HL-60 (cell line): ENCODE measurements around the gene ZDBF2.
"Not testable (repeated sequence)": the region's sequence is repeated elsewhere in the genome, so short reads cannot be mapped to it uniquely, and the experiment has no call there.

Experiments
- DNase-seq, 2 experiments: peaks; one replicate each; pipeline ENCODE4 v3.0.0-alpha.2; 2010 to 2020; ENCODE audit warnings: low read depth in 1 of 2, low spot score in 1 of 2
- H3K27ac ChIP-seq: fragments of 250-450 bp; sonication (Bioruptor Pico); replicated peaks from 2 replicates; pipeline ENCODE4 v1.5.1; 2020; ENCODE audit warnings: mild to moderate bottlenecking, moderate library complexity
- H3K27me3 ChIP-seq: fragments of 250-450 bp; sonication (Bioruptor Pico); 2 replicates; pipeline ENCODE4 v1.5.1; 2021; ENCODE audit warnings: mild to moderate bottlenecking, moderate library complexity; ENCODE audit not compliant: insufficient read depth, poor library complexity, severe bottlenecking
- H3K4me3 ChIP-seq: replicated peaks from 2 replicates; pipeline ENCODE4 v1.5.1; 2011; ENCODE audit warnings: mild to moderate bottlenecking, control low read depth, low read length; ENCODE audit not compliant: insufficient read depth
- GABPA ChIP-seq: IDR thresholded peaks from 2 replicates; pipeline ENCODE4 v1.6.1; 2012; ENCODE audit warnings: low read depth
- POLR2AphosphoS5 ChIP-seq: IDR thresholded peaks from 2 replicates; pipeline ENCODE4 v1.6.1; 2012; ENCODE audit warnings: low read depth
- SPI1 ChIP-seq: IDR thresholded peaks from 2 replicates; pipeline ENCODE4 v1.6.1; 2012; ENCODE audit warnings: low read depth, mild to moderate bottlenecking, borderline replicate concordance
- TF ChIP-seq, protein P1 (sequence below): IDR thresholded peaks from one replicate; pipeline ENCODE4 v1.5.1; 2011; ENCODE audit warnings: low read length, control low read depth, inconsistent platforms; ENCODE audit not compliant: insufficient read depth
- TF ChIP-seq, protein P2 (sequence below): IDR thresholded peaks from 2 replicates; pipeline ENCODE4 v1.6.1; 2012; ENCODE audit warnings: low read depth; ENCODE audit not compliant: insufficient replicate concordance

ZDBF2 gene

DNA sequence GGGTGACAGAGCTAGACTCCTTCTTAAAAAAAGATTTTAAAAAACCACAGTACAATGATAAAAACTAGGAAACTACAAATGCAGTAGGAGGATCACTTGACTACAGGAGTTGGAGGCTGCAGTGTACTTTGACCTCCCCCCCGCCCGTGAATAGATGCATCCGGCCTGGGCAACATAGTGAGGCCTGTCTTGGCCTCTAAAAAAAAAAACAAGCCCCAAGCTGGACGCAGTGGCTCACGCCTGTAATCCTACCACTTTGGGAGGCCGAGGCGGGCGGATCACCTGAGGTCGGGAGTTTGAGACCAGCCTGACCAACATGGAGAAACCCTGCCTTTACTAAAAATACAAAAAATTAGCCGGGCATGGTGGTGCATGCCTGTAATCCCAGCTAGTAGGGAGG is 25.1 kb downstream of the ZDBF2 start:
- DNase-seq, H3K4me3 ChIP-seq, H3K27ac ChIP-seq, H3K27me3 ChIP-seq: not testable (repeated sequence)

DNA sequence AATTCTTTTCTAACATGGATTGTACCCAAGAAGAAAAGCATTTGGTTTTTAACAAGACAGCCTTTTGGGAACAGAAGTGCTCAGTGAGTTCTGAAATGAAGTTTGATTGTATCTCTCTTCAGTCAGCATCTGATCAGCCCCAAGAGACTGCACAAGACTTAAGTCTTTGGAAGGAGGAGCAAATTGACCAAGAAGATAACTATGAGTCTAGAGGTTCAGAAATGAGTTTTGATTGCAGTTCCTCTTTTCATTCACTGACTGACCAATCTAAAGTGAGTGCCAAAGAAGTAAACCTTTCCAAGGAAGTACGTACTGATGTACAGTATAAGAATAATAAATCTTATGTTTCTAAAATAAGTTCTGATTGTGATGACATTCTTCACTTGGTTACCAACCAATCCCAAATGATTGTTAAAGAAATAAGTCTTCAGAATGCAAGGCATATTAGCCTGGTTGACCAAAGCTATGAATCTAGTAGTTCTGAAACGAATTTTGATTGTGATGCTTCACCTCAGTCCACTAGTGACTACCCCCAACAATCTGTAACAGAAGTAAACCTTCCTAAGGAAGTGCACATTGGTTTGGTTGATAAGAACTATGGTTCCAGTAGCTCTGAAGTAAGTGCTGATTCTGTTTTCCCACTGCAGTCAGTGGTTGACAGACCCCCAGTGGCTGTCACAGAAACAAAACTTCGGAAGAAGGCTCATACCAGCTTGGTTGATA is 31.2 kb downstream of the ZDBF2 start:
- Histone ChIP-seq H3K27me3 (peaks cover 4% of the 10 kb centered on the region), H3K27ac (no peak overlapping the region), H3K4me3 (no peak overlapping the region)
- TF ChIP-seq SPI1: peak; percentile 61
- TF ChIP-seq POLR2AphosphoS5: no peak
- no peak for DNase-seq

DNA sequence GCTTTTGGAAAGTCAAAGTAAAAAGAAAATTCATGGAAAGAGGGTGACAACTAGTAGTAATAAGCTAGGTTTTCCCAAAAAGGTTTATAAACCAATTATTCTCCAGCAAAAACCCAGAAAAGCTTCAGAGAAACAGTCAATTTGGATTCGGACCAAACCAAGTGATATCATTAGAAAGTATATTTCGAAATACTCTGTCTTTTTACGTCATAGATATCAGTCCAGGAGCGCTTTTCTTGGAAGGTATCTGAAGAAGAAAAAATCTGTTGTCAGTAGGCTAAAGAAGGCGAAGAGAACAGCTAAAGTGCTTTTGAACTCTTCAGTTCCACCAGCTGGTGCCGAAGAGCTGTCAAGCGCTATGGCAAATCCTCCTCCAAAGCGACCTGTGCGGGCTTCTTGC is 36.6 kb downstream of the ZDBF2 start:
- H3K27me3 ChIP-seq: peaks cover 2% of the 10 kb centered on the region
- no peak overlapping the region for H3K27ac ChIP-seq
- no peak for DNase-seq

DNA sequence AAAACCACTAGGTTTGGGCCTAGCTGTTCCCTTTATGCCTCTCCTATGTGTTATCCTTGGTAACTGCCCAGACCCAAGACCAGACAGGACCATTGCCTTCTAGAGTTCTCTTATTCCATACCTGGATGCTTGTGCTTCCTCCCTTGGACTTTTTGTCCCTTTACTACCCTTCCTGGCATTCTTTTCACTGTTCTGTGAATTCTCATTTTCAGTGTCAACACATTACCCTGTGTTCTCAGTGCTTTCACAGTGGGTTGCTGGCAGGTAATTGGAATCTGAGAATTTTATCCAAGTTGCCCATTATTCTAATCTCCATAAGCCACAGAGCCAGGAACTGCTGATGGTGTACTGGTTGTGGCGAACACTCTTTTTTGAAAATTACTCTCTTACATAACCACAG is 41.7 kb downstream of the ZDBF2 start:
- Histone ChIP-seq H3K4me3 (no peak overlapping the region), H3K27me3 (no peaks in the 10 kb centered on the region), H3K27ac (no peak overlapping the region)
- TF ChIP-seq, protein P1, sequence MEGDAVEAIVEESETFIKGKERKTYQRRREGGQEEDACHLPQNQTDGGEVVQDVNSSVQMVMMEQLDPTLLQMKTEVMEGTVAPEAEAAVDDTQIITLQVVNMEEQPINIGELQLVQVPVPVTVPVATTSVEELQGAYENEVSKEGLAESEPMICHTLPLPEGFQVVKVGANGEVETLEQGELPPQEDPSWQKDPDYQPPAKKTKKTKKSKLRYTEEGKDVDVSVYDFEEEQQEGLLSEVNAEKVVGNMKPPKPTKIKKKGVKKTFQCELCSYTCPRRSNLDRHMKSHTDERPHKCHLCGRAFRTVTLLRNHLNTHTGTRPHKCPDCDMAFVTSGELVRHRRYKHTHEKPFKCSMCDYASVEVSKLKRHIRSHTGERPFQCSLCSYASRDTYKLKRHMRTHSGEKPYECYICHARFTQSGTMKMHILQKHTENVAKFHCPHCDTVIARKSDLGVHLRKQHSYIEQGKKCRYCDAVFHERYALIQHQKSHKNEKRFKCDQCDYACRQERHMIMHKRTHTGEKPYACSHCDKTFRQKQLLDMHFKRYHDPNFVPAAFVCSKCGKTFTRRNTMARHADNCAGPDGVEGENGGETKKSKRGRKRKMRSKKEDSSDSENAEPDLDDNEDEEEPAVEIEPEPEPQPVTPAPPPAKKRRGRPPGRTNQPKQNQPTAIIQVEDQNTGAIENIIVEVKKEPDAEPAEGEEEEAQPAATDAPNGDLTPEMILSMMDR: no peak
- TF ChIP-seq SPI1: no peak
- TF ChIP-seq GABPA: no peak
- TF ChIP-seq, protein P2, sequence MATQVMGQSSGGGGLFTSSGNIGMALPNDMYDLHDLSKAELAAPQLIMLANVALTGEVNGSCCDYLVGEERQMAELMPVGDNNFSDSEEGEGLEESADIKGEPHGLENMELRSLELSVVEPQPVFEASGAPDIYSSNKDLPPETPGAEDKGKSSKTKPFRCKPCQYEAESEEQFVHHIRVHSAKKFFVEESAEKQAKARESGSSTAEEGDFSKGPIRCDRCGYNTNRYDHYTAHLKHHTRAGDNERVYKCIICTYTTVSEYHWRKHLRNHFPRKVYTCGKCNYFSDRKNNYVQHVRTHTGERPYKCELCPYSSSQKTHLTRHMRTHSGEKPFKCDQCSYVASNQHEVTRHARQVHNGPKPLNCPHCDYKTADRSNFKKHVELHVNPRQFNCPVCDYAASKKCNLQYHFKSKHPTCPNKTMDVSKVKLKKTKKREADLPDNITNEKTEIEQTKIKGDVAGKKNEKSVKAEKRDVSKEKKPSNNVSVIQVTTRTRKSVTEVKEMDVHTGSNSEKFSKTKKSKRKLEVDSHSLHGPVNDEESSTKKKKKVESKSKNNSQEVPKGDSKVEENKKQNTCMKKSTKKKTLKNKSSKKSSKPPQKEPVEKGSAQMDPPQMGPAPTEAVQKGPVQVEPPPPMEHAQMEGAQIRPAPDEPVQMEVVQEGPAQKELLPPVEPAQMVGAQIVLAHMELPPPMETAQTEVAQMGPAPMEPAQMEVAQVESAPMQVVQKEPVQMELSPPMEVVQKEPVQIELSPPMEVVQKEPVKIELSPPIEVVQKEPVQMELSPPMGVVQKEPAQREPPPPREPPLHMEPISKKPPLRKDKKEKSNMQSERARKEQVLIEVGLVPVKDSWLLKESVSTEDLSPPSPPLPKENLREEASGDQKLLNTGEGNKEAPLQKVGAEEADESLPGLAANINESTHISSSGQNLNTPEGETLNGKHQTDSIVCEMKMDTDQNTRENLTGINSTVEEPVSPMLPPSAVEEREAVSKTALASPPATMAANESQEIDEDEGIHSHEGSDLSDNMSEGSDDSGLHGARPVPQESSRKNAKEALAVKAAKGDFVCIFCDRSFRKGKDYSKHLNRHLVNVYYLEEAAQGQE: no peak
- no peak for TF ChIP-seq POLR2AphosphoS5
- DNase-seq: no peak

More for the DNA sequence above, 36.6 kb downstream of the ZDBF2 start:
- no peak overlapping the region for H3K4me3 ChIP-seq
- TF ChIP-seq SPI1 (no peak), GABPA (no peak), POLR2AphosphoS5 (no peak)
- TF ChIP-seq, protein P1: no peak
- TF ChIP-seq, protein P2: no peak

DNA sequence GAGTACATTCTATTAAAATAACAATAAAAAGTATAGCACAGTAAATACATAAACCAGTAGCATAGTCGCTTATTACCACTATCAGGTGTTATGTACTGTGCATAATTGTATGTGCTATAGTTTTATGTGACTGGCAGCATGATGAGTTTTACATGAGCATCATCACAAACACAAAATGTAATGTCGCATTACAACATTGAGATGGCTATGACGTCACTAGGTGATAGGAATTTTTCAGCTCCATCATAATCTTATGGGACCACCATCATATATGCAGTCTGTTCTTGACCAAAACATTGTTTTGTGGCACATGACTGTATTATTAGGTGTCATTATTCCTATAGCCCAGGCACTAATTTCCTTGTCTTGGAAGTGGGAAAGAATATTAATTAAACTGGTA is 48.6 kb downstream of the ZDBF2 start:
- TF ChIP-seq, protein P1: no peak
- TF ChIP-seq GABPA (no peak), SPI1 (no peak)
- TF ChIP-seq, protein P2: no peak
- H3K27ac ChIP-seq: no peak overlapping the region
- H3K27me3 ChIP-seq: no peaks in the 10 kb centered on the region
- DNase-seq: no peak
- H3K4me3 ChIP-seq: no peak overlapping the region
